Breast epithelium (tissue), 4 donors: Measurements from ENCODE around the gene ADRM1. TPM values are rescaled to one million over a fixed set of nuclear protein-coding genes. Genes with fewer than 3 reads are reported as not detected.

Source experiments
- DNase-seq, 2 donors: peaks; one replicate each; pipeline ENCODE4 v3.0.0-alpha.2; 2019; ENCODE audit warnings: low spot score in 2 of 2
- H3K27ac ChIP-seq, 2 donors: fragments of 200-600 bp; sonication (generic) in 1 of 2; one replicate each; pipeline ENCODE4 v1.5.1; 2016 to 2019; ENCODE audit warnings: mild to moderate bottlenecking in 1 of 2
- H3K27me3 ChIP-seq, 2 donors: fragments of 200-600 bp; sonication (generic) in 1 of 2; one replicate each; pipeline versions ENCODE4 v1.5.1 to v1.6.0; 2017 to 2019; ENCODE audit warnings: control low read depth in 1 of 2, mild to moderate bottlenecking in 1 of 2
- H3K36me3 ChIP-seq: fragments of 200-600 bp; one replicate; pipeline ENCODE4 v1.5.1; 2019
- H3K4me1 ChIP-seq, 2 donors: fragments of 200-600 bp; sonication (generic); one replicate each; pipeline ENCODE4 v1.5.1; 2016 to 2019; ENCODE audit warnings: control low read depth in 1 of 2
- H3K4me3 ChIP-seq, 3 donors: fragments of 200-600 bp; sonication (generic); 1 replicate in 2 of 3; 2 replicates in 1 of 3; pipeline ENCODE4 v1.5.1; 2016 to 2019; ENCODE audit warnings: mild to moderate bottlenecking in 3 of 3, moderate library complexity in 2 of 3
- H3K9me3 ChIP-seq, 2 donors: fragments of 200-600 bp; sonication (generic) in 1 of 2; one replicate each; pipeline ENCODE4 v1.5.1; 2016 to 2019; ENCODE audit warnings: control low read depth in 1 of 2
- CTCF ChIP-seq, 3 donors: fragments of 450-650 bp; IDR thresholded peaks; one replicate each; pipeline ENCODE4 v1.5.1; 2016 to 2017; ENCODE audit warnings: antibody characterized with exemption in 3 of 3, mild to moderate bottlenecking in 3 of 3, moderate library complexity in 3 of 3
- POLR2A ChIP-seq: fragments of 450-650 bp; IDR thresholded peaks from one replicate; pipeline ENCODE4 v1.6.1; 2016; ENCODE audit warnings: antibody characterized with exemption, mild to moderate bottlenecking, moderate library complexity
- POLR2AphosphoS5 ChIP-seq, 3 donors: sonication (generic); formaldehyde crosslinking; IDR thresholded peaks; one replicate each; pipeline ENCODE4 v1.6.1; 2017; ENCODE audit warnings: antibody characterized with exemption in 3 of 3
- intact Hi-C: fragments of 100-400 bp; cut with DNase I; formaldehyde crosslinking; loops from one replicate; pipeline ENCODE4 v1.15.1; 2023; ENCODE audit warnings: low total_unique reads
- total RNA-seq, 3 donors: library from RNA; depleted of rRNA; stranded (reverse); fragments of >200 nt; gene quantifications; one replicate each; pipeline ENCODE4 v1.1.0, GENCODE V29; 2016

Gene ADRM1
- total RNA-seq, 3 donors from 2014 or later: 80.2 to 131 (median 105) TPM

GRCh38 chr20:62300319-62300718, 2.5 kb upstream of the ADRM1 start:
- no peaks in the 10 kb centered on the region for H3K27me3 ChIP-seq
- H3K36me3 ChIP-seq: no peaks in the 10 kb centered on the region
- H3K4me3 ChIP-seq: no peak overlapping the region
- H3K4me1 ChIP-seq: peaks cover 6 to 14% of the 10 kb centered on the region in 2 donors
- no peak for DNase-seq
- intact Hi-C loops: loop anchor here (5.0 kb wide), 1 partner anchor 87 kb away; the partner anchor contains the start of gene RPS21
- no peak overlapping the region for H3K27ac ChIP-seq
- H3K9me3 ChIP-seq: no peaks in the 10 kb centered on the region
- TF ChIP-seq POLR2AphosphoS5 (IDR thresholded peaks at IDR 0.05) (no peak), POLR2A (no peak), CTCF (IDR thresholded peaks at IDR 0.05) (no peak)

DNA sequence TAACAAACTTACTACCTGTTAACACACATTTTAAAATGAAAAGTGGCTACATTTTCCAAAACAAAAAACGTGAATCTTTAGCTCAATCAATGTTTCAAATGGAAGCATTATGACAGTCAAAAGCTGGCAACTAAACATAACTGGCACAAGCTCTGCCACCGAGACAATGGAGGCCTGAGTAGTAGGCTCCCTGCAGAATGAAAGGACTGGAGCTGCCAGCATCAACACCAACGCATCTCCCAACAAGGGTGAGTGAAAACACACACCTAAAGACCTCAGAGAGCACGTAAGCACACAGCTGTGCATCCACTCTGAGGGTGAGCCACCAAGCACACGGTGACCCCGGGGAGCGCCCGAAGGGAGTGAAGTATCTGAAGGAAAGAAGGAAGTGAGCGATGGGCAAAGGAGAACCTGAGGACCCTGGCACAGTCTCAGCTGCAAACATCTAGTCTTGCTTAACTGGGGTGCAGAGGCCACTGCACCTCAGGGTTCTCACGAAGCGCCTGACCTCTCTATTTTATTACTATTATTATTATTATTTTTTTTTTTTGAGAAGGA, 1.6 kb upstream of the ADRM1 start:
- Histone ChIP-seq H3K4me1 (peaks cover 6 to 14% of the 10 kb centered on the region in 2 donors), H3K9me3 (no peaks in the 10 kb centered on the region), H3K36me3 (no peaks in the 10 kb centered on the region), H3K27ac (peak overlapping the region in 1 of 2 donors; percentile 99), H3K27me3 (no peaks in the 10 kb centered on the region), H3K4me3 (no peak overlapping the region)
- intact Hi-C loops: loop anchor here (5.0 kb wide), 1 partner anchor 86 kb away; the partner anchor contains the start of gene RPS21
- no peak for DNase-seq
- TF ChIP-seq CTCF (IDR thresholded peaks at IDR 0.05) (no peak), POLR2A (no peak), POLR2AphosphoS5 (IDR thresholded peaks at IDR 0.05) (no peak)

- DNase-seq: peak; percentile 91 to 92
- intact Hi-C loops: loop anchor here (5.0 kb wide), 1 partner anchor 85 kb away; the partner anchor contains the start of gene RPS21
These were observed 940 bp upstream of the ADRM1 start for GRCh38 chr20:62301773-62302340.

GRCh38 chr20:62303062-62303339, 204 bp downstream of the ADRM1 start:
- no peaks in the 10 kb centered on the region for H3K27me3 ChIP-seq
- H3K4me1 ChIP-seq: peaks cover 6 to 14% of the 10 kb centered on the region in 2 donors
- intact Hi-C loops: loop anchor here (5.0 kb wide), 1 partner anchor 84 kb away; the partner anchor contains the start of gene RPS21
- H3K36me3 ChIP-seq: no peaks in the 10 kb centered on the region
- peak overlapping the region; percentile 80 to 98 (median 86) for H3K4me3 ChIP-seq
- H3K9me3 ChIP-seq: no peaks in the 10 kb centered on the region
- TF ChIP-seq CTCF (IDR thresholded peaks at IDR 0.05) (no peak), POLR2AphosphoS5 (IDR thresholded peaks at IDR 0.05) (no peak), POLR2A (no peak)
- no peak for DNase-seq
- peak overlapping the region; percentile 99 for H3K27ac ChIP-seq

More at GRCh38 chr20:62301773-62302340, 940 bp upstream of the ADRM1 start:
- Histone ChIP-seq H3K36me3 (no peaks in the 10 kb centered on the region), H3K4me3 (peak overlapping the region; percentile 80 to 98 (median 86)), H3K4me1 (peaks cover 6 to 14% of the 10 kb centered on the region in 2 donors), H3K9me3 (no peaks in the 10 kb centered on the region), H3K27me3 (no peaks in the 10 kb centered on the region), H3K27ac (peak overlapping the region; percentile 99)
- TF ChIP-seq POLR2A (no peak), POLR2AphosphoS5 (IDR thresholded peaks at IDR 0.05) (peak; percentile 52 to 76 (median 60)), CTCF (IDR thresholded peaks at IDR 0.05) (peak; percentile 88 to 94 (median 91))
